Measurements from ENCODE around the gene ZCCHC3. TPM values are rescaled to one million over a fixed set of nuclear protein-coding genes. Genes with fewer than 3 reads are reported as not detected.
"Not testable (repeated sequence)": the region's sequence is repeated elsewhere in the genome, so short reads cannot be mapped to it uniquely, and the experiment has no call there.

The ZCCHC3 gene
- total and polyA plus RNA-seq, 2 experiments from 2014 or later, result 26.5 to 66.3 TPM

GRCh38 chr20:334578-334977 is 37.2 kb downstream of the ZCCHC3 start:
- Mint-ChIP-seq H3K9me3 (no peaks in the 10 kb centered on the region), H3K27ac (no peak overlapping the region), H3K36me3 (ENCODE audit: low read depth) (peaks cover 6% of the 10 kb centered on the region; the same call in 1 of the 3 replicates), H3K4me1 (peaks cover 10% of the 10 kb centered on the region), H3K27me3 (ENCODE audit: insufficient read depth, low read depth, poor library complexity) (no peaks in the 10 kb centered on the region), H3K4me3 (no peak overlapping the region)
- no peak for ATAC-seq
- Histone ChIP-seq H3K27me3 (ENCODE audit: insufficient read depth) (peaks cover 13% of the 10 kb centered on the region), H3K9me2 (ENCODE audit: insufficient read depth) (no peaks in the 10 kb centered on the region), H3K4me1 (ENCODE audit: insufficient read depth) (peaks cover 12% of the 10 kb centered on the region), H3K4me2 (no peak overlapping the region), H2AFZ (no peak overlapping the region), H4K20me1 (replicated peaks; ENCODE audit: insufficient read depth) (peaks cover 17% of the 10 kb centered on the region), H3K4me3 (no peak overlapping the region), H3K27ac (ENCODE audit: low read depth) (no peak overlapping the region), H3F3A (replicated peaks; ENCODE audit: low read depth) (peaks cover 9% of the 10 kb centered on the region), H3K36me3 (ENCODE audit: insufficient read depth) (no peaks in the 10 kb centered on the region), H3K79me2 (replicated peaks; ENCODE audit: insufficient read depth) (peaks cover 8% of the 10 kb centered on the region)
- no peak for DNase-seq (ENCODE audit: low spot score)
- TF ChIP-seq POLR2AphosphoS5 (IDR thresholded peaks at IDR 0.05; ENCODE audit: low read depth), result no peak
- no peak for TF ChIP-seq EZH2 (IDR thresholded peaks at IDR 0.05; ENCODE audit: low read depth, unreplicated experiment)
- no peak for TF ChIP-seq EZH2phosphoT487 (IDR thresholded peaks at IDR 0.05; ENCODE audit: unreplicated experiment)
- TF ChIP-seq ZNF331 (CRISPR knock-in tag; IDR thresholded peaks at IDR 0.05; ENCODE audit: low read depth), result no peak
- TF ChIP-seq CTCF (conservative IDR thresholded peaks at IDR 0.05; ENCODE audit: low read depth in 2 of 2), result no peak
- no peak for TF ChIP-seq REST (IDR thresholded peaks at IDR 0.05; ENCODE audit: unreplicated experiment)
- no peak for TF ChIP-seq STAT1 (IDR thresholded peaks at IDR 0.05; ENCODE audit: unreplicated experiment)

- H3K4me2 ChIP-seq; H3K27me3 Mint-ChIP-seq (ENCODE audit: insufficient read depth, low read depth, poor library complexity); H3K4me1 ChIP-seq (ENCODE audit: insufficient read depth); H3K27ac Mint-ChIP-seq; H3K4me1 Mint-ChIP-seq; H3K27ac ChIP-seq (ENCODE audit: low read depth); ATAC-seq; H3K79me2 ChIP-seq (replicated peaks; ENCODE audit: insufficient read depth); DNase-seq (ENCODE audit: low spot score); H3K9me2 ChIP-seq (ENCODE audit: insufficient read depth); H3K36me3 Mint-ChIP-seq (ENCODE audit: low read depth); H3K4me3 Mint-ChIP-seq; H3K4me3 ChIP-seq; H3K9me3 Mint-ChIP-seq; H4K20me1 ChIP-seq (replicated peaks; ENCODE audit: insufficient read depth); H2AFZ ChIP-seq; H3K36me3 ChIP-seq (ENCODE audit: insufficient read depth); H3F3A ChIP-seq (replicated peaks; ENCODE audit: low read depth): not testable (repeated sequence)
- H3K27me3 ChIP-seq (ENCODE audit: insufficient read depth), result peaks cover 16% of the 10 kb centered on the region
Measured at GRCh38 chr20:336040-336439, 38.7 kb downstream of the ZCCHC3 start.

Data from GM23338 (cell line).